Brain microvascular endothelial cell (primary cell): Measurements from ENCODE around the gene LMBR1L.

Experiments used
- DNase-seq: peaks from one replicate; pipeline ENCODE4 v3.0.0-alpha.2; 2020
- H3K27ac ChIP-seq: fragments of 250-450 bp; sonication (Bioruptor Pico); 2 replicates; pipeline ENCODE4 v1.5.1; 2020; ENCODE audit warnings: mild to moderate bottlenecking, moderate library complexity
- H3K27me3 ChIP-seq: fragments of 250-450 bp; sonication (Bioruptor Pico); replicated peaks from 2 replicates; pipeline ENCODE4 v1.5.1; 2020; ENCODE audit warnings: mild to moderate bottlenecking
- H3K36me3 ChIP-seq: fragments of 250-450 bp; sonication (Bioruptor Pico); replicated peaks from 2 replicates; pipeline ENCODE4 v1.5.1; 2020; ENCODE audit warnings: mild to moderate bottlenecking
- H3K4me3 ChIP-seq: 2 replicates; pipeline ENCODE4 v1.5.1; 2011; ENCODE audit warnings: low read depth, mild to moderate bottlenecking, control low read depth, low read length, moderate library complexity
- in situ Hi-C: cut with HindIII; loops from 2 replicates; pipeline ENCODE4 v1.10.0; 2017; ENCODE audit warnings: low sequenced_read_pairs, low pct_ligation_motif_present
- TF ChIP-seq, protein P1 (sequence below): IDR thresholded peaks from 2 replicates; pipeline ENCODE4 v1.5.1; 2011; ENCODE audit warnings: low read depth, mild to moderate bottlenecking, moderate library complexity, low read length, control low read depth, inconsistent platforms; ENCODE audit errors: missing control alignments

The LMBR1L gene

DNA sequence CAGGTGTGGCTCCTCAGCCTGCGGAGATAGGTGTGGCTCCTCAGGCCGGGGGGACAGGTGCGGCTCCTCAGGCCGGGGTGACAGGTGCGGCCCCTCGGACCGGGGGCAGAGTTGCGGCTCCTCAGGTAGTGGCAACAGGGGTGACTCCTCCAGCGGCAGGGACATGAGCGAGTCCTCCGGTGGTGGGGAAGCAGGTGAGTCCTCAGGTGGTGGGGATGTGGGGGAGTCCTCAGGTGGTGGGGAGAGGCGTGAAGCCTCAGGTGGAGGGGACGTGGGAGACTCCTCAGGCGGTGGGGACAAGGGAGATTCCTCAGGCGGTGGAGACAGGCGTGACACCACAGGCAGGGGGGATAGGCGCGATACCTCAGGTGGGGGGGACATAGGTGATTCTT, 59.3 kb downstream of the LMBR1L start:
- H3K27ac ChIP-seq: no peak overlapping the region
- DNase-seq: no peak
- in situ Hi-C loops: no loop called here
- TF ChIP-seq, protein P1, sequence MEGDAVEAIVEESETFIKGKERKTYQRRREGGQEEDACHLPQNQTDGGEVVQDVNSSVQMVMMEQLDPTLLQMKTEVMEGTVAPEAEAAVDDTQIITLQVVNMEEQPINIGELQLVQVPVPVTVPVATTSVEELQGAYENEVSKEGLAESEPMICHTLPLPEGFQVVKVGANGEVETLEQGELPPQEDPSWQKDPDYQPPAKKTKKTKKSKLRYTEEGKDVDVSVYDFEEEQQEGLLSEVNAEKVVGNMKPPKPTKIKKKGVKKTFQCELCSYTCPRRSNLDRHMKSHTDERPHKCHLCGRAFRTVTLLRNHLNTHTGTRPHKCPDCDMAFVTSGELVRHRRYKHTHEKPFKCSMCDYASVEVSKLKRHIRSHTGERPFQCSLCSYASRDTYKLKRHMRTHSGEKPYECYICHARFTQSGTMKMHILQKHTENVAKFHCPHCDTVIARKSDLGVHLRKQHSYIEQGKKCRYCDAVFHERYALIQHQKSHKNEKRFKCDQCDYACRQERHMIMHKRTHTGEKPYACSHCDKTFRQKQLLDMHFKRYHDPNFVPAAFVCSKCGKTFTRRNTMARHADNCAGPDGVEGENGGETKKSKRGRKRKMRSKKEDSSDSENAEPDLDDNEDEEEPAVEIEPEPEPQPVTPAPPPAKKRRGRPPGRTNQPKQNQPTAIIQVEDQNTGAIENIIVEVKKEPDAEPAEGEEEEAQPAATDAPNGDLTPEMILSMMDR: no peak
- no peak overlapping the region for H3K4me3 ChIP-seq
- H3K27me3 ChIP-seq: no peaks in the 10 kb centered on the region
- H3K36me3 ChIP-seq: peaks cover 83% of the 10 kb centered on the region

DNA sequence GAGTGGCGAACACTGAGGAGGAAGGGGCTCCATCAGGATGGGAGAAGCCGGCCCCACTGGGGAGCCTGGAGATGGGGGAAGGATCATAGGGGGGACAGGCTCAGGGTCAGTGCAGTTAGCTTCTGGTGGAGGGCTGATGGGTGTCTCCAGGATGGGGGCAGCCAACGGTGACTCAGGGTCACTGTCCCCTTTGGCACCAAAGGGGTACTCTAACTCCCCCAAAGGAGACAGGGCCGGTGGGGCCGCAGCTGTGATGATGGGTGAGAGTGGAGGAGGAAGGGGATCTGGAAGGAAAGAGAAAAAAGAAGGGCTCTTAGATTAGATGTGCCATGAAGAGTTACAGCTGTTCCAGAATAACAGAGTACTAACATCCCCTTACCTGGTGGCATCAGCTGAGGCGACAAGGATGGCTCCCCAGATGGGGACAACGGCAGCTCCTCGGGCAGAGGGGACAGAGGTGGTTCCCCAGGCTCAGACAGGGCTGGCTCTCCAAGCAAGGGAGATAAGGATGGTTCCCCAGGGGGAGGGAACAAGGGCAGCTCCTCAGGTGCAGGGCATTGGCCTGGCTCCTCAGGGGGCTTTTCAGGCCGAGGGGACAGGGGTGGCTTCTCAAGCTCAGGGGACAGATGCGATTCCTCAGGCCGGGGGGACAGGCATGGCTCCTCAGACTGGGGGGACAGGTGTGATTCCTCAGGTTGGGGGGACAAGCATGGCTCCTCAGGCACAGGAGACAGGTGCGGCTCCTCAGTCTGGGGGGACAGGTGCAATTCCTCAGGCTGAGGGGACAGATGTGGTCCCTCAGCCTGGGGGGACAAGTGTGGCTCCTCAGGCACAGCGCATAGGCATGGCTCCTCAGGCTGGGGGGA, 59.9 kb downstream of the LMBR1L start:
- TF ChIP-seq, protein P1: no peak
- Histone ChIP-seq H3K27ac (no peak overlapping the region), H3K4me3 (no peak overlapping the region), H3K36me3 (peaks cover 88% of the 10 kb centered on the region), H3K27me3 (no peaks in the 10 kb centered on the region)
- no peak for DNase-seq
- in situ Hi-C loops: no loop called here

DNA sequence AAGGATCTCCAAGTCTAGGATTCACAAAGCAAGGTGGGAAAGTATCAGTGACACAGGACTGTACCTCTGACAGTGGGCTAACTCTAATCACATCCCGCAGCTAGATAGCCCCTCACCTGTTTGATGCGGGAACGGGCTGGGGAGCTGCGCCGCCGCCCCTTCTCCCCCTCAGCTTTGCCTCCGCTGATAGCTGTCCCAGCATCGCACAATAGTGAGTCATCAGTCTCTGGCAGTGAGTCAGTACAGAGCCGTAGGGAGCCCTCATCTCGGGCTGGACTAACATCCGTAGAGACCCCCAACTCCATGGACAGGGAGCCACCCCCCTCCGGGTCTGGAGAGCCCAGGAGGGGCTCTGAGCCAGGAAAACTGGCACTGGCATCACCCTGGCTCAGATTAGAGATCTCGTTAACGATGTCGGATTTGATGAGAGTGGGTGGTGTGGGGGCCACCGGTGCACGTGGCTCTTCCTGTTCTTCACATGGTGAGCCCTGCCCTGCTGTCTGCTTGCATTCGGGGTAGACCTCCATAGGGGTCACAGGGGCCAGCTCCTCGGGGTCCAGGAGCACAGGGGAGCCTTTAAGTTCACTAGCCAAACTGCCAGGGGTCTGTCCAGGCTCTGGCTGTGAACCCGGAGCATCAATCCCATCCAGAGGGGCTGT, 61.0 kb downstream of the LMBR1L start:
- Histone ChIP-seq H3K27ac (peak overlapping the region; percentile 26), H3K27me3 (no peaks in the 10 kb centered on the region), H3K36me3 (peaks cover 90% of the 10 kb centered on the region), H3K4me3 (no peak overlapping the region)
- in situ Hi-C loops: no loop called here
- TF ChIP-seq, protein P1: no peak
- peak; percentile 77 for DNase-seq

DNA sequence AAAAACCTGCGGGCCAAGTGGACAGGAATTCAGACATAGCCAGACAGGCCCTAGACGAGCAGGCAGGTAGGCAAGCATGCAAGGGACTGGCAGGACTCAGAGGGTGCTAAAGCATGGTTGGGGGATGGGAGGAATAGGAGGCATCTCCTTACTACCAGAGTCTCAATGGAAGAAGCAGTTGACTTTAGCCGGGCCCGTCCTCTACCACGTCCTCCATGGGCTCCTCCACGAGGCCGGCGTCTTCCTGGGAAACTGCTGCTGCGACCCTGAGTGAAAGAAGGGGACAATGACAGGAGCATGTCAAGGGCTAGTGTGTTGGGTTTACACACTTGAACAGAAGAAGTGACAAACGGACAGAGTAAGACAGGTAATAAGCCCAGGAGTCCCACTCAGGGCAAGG, 61.7 kb downstream of the LMBR1L start:
- TF ChIP-seq, protein P1: no peak
- no peaks in the 10 kb centered on the region for H3K27me3 ChIP-seq
- H3K4me3 ChIP-seq: no peak overlapping the region
- peaks cover 93% of the 10 kb centered on the region for H3K36me3 ChIP-seq
- in situ Hi-C loops: no loop called here
- no peak overlapping the region for H3K27ac ChIP-seq
- DNase-seq: no peak
